H9 (cell line): ENCODE measurements around the gene HLA-DOB. TPM values are rescaled to one million over a fixed set of nuclear protein-coding genes. Genes with fewer than 3 reads are reported as not detected.
A peak's percentile ranks its signal among the peaks of the same experiment; 100 is the strongest.

ENCODE experiments used
- DNase-seq: peaks from one replicate; pipeline ENCODE4 v3.0.0-alpha.2; 2017
- H2AFZ ChIP-seq: one replicate; pipeline ENCODE4 v1.6.1; 2013; ENCODE audit warnings: mild to moderate bottlenecking, low read length, control low read depth, moderate library complexity
- H2AK5ac ChIP-seq: 2 replicates; pipeline ENCODE4 v1.6.1; 2013; ENCODE audit warnings: low read length, control low read depth, mixed read lengths; ENCODE audit not compliant: insufficient read length
- H2BK120ac ChIP-seq: one replicate; pipeline ENCODE4 v1.6.1; 2013; ENCODE audit warnings: low read depth, mild to moderate bottlenecking, low read length, control low read depth, inconsistent platforms; ENCODE audit not compliant: poor library complexity, severe bottlenecking
- H2BK12ac ChIP-seq: 2 replicates; pipeline ENCODE4 v1.6.1; 2013; ENCODE audit warnings: low read length, control low read depth, mixed read lengths, low read depth; ENCODE audit not compliant: insufficient read length
- H2BK15ac ChIP-seq: 2 replicates; pipeline ENCODE4 v1.6.1; 2013; ENCODE audit warnings: low read depth, low read length, control low read depth
- H2BK20ac ChIP-seq: one replicate; pipeline ENCODE4 v1.6.1; 2013; ENCODE audit warnings: low read depth, mild to moderate bottlenecking, low read length, control low read depth, inconsistent platforms; ENCODE audit not compliant: poor library complexity, severe bottlenecking
- H2BK5ac ChIP-seq: 2 replicates; pipeline ENCODE4 v1.6.1; 2013; ENCODE audit warnings: low read length, control low read depth, mixed read lengths; ENCODE audit not compliant: insufficient read length
- H3K14ac ChIP-seq: 2 replicates; pipeline ENCODE4 v1.6.1; 2013; ENCODE audit warnings: low read length, control low read depth; ENCODE audit not compliant: insufficient read depth
- H3K18ac ChIP-seq: 2 replicates; pipeline ENCODE4 v1.6.1; 2013; ENCODE audit warnings: low read depth, mild to moderate bottlenecking, mixed read lengths, low read length, control low read depth; ENCODE audit not compliant: insufficient read length
- H3K23ac ChIP-seq: 2 replicates; pipeline ENCODE4 v1.6.1; 2013; ENCODE audit warnings: low read length, control low read depth, mixed read lengths, low read depth; ENCODE audit not compliant: insufficient read length
- H3K23me2 ChIP-seq: 2 replicates; pipeline ENCODE4 v1.6.1; 2013; ENCODE audit warnings: low read depth, mild to moderate bottlenecking, mixed read lengths, low read length, control low read depth; ENCODE audit not compliant: insufficient read length, poor library complexity, severe bottlenecking
- H3K27ac ChIP-seq: 2 replicates; pipeline ENCODE4 v1.5.1; 2013; ENCODE audit warnings: low read length, control low read depth, mixed read lengths, low read depth; ENCODE audit not compliant: insufficient read length
- H3K27me3 ChIP-seq: 2 replicates; pipeline ENCODE4 v1.6.1; 2013; ENCODE audit warnings: low read length, control low read depth, inconsistent platforms; ENCODE audit not compliant: insufficient read depth
- H3K4ac ChIP-seq: 2 replicates; pipeline ENCODE4 v1.6.1; 2013; ENCODE audit warnings: low read depth, mild to moderate bottlenecking, control low read depth, inconsistent platforms, low read length, moderate library complexity
- H3K4me1 ChIP-seq: 2 replicates; pipeline ENCODE4 v1.6.1; 2013; ENCODE audit warnings: low read length, control low read depth, inconsistent platforms; ENCODE audit not compliant: insufficient read depth
- H3K4me2 ChIP-seq: 2 replicates; pipeline ENCODE4 v1.6.1; 2013; ENCODE audit warnings: low read length, control low read depth, mixed read lengths; ENCODE audit not compliant: insufficient read length, insufficient read depth
- H3K56ac ChIP-seq: 2 replicates; pipeline ENCODE4 v1.6.1; 2013; ENCODE audit warnings: low read depth, mild to moderate bottlenecking, mixed read lengths, low read length, control low read depth; ENCODE audit not compliant: insufficient read length
- H3K79me1 ChIP-seq: 2 replicates; pipeline ENCODE4 v1.6.1; 2013; ENCODE audit warnings: low read depth, mild to moderate bottlenecking, moderate library complexity, low read length, control low read depth, inconsistent platforms; ENCODE audit not compliant: insufficient read depth, poor library complexity, severe bottlenecking
- H3K79me2 ChIP-seq: 2 replicates; pipeline ENCODE4 v1.6.1; 2013; ENCODE audit warnings: low read length, control low read depth, inconsistent platforms; ENCODE audit not compliant: insufficient read depth
- H3K9ac ChIP-seq: 2 replicates; pipeline ENCODE4 v1.6.1; 2013; ENCODE audit warnings: low read length, control low read depth, mixed read lengths; ENCODE audit not compliant: insufficient read length; ENCODE audit errors: extremely low read depth
- H3K9me3 ChIP-seq: one replicate; pipeline ENCODE4 v1.6.1; 2013; ENCODE audit warnings: low read depth, low read length, inconsistent platforms; ENCODE audit not compliant: control insufficient read depth
- H3T11ph ChIP-seq: one replicate; pipeline ENCODE4 v1.6.1; 2013; ENCODE audit warnings: mild to moderate bottlenecking, low read length, control low read depth, inconsistent platforms
- H4K20me1 ChIP-seq: one replicate; pipeline ENCODE4 v1.6.1; 2013; ENCODE audit not compliant: control insufficient read depth, insufficient read length, insufficient read depth
- H4K5ac ChIP-seq: 2 replicates; pipeline ENCODE4 v1.6.1; 2013; ENCODE audit warnings: low read depth, mild to moderate bottlenecking, mixed read lengths, low read length, control low read depth; ENCODE audit not compliant: insufficient read length
- H4K8ac ChIP-seq: replicated peaks from 2 replicates; pipeline ENCODE4 v1.6.1; 2013; ENCODE audit warnings: low read length, control low read depth, mixed read lengths, low read depth; ENCODE audit not compliant: insufficient read length
- H4K91ac ChIP-seq: 2 replicates; pipeline ENCODE4 v1.6.1; 2013; ENCODE audit warnings: low read depth, mild to moderate bottlenecking, moderate library complexity, mixed read lengths, low read length, control low read depth; ENCODE audit not compliant: insufficient read length
- H3K27ac Mint-ChIP-seq, 3 experiments: 2 replicates in 2 of 3; 3 replicates in 1 of 3; pipeline ENCODE4 v1.8.0; 2020 to 2021; ENCODE audit warnings: mixed read lengths in 3 of 3, mild to moderate bottlenecking in 1 of 3, moderate library complexity in 1 of 3
- H3K27me3 Mint-ChIP-seq: 2 replicates; pipeline ENCODE4 v1.8.0; 2021; ENCODE audit warnings: low read depth, mild to moderate bottlenecking, moderate library complexity, mixed read lengths
- H3K36me3 Mint-ChIP-seq, 3 experiments: 2 replicates in 2 of 3; 3 replicates in 1 of 3; pipeline ENCODE4 v1.8.0; 2020 to 2021; ENCODE audit warnings: low read depth in 3 of 3, mixed read lengths in 3 of 3; ENCODE audit not compliant: insufficient read depth in 1 of 3
- H3K4me1 Mint-ChIP-seq, 2 experiments: 2 replicates each; pipeline ENCODE4 v1.8.0; 2020; ENCODE audit warnings: mixed read lengths in 2 of 2
- H3K4me3 Mint-ChIP-seq, 2 experiments: 2 replicates in 1 of 2; 3 replicates in 1 of 2; pipeline ENCODE4 v1.8.0; 2020 to 2021; ENCODE audit warnings: mild to moderate bottlenecking in 2 of 2, mixed read lengths in 2 of 2, moderate library complexity in 1 of 2
- H3K9me3 Mint-ChIP-seq, 2 experiments: 2 replicates in 1 of 2; 3 replicates in 1 of 2; pipeline ENCODE4 v1.8.0; 2020; ENCODE audit warnings: mild to moderate bottlenecking in 2 of 2, mixed read lengths in 2 of 2, moderate library complexity in 1 of 2
- CTCF ChIP-seq: fragments of 200-600 bp; sonication (generic); conservative IDR thresholded peaks from 3 replicates; pipeline ENCODE4 v1.8.0; 2021; ENCODE audit warnings: antibody characterized with exemption, mild to moderate bottlenecking
- WGBS: extraction: QIAGEN DNeasy Blood & Tissue Kit; methylation state at CpG from one replicate; pipeline ENCODE4 v1.1.7; 2013; ENCODE audit warnings: missing lambda C conversion rate, low lambda C conversion rate, mixed read lengths; ENCODE audit not compliant: insufficient read length; ENCODE audit errors: extremely low coverage; 5-methylcytosine and 5-hydroxymethylcytosine counted together
- total RNA-seq: library from RNA; stranded (reverse); gene quantifications from 2 replicates; pipeline ENCODE4 v1.2.1, GENCODE V29; 2021

The HLA-DOB gene
- total RNA-seq, 1 experiment from 2014 or later = 0.20 TPM

GRCh38 chr6:32852844-32853540 is 36.2 kb upstream of the HLA-DOB start:
- no peak for TF ChIP-seq CTCF
- H2AK5ac ChIP-seq = no peak overlapping the region
- H3K4me1 ChIP-seq = no peaks in the 10 kb centered on the region; the same call in 1 of the 2 replicates
- peak overlapping the region; percentile 83 to 89 for H3K4me3 Mint-ChIP-seq
- DNase-seq = peak; percentile 42
- H3T11ph ChIP-seq = no peak overlapping the region
- peaks cover 66% of the 10 kb centered on the region for H3K27me3 Mint-ChIP-seq
- H3K27me3 ChIP-seq = peaks cover 6% of the 10 kb centered on the region; the same call in 1 of the 2 replicates
- H4K20me1 ChIP-seq = no peaks in the 10 kb centered on the region
- H3K18ac ChIP-seq = no peak overlapping the region
- H3K23ac ChIP-seq = no peak overlapping the region
- H3K9ac ChIP-seq = no peak overlapping the region
- no peak overlapping the region for H3K27ac ChIP-seq
- peaks cover 0 to 20% (median 5%) of the 10 kb centered on the region in 3 experiments; a peak in 5 of 7 replicates for H3K36me3 Mint-ChIP-seq
- H3K9me3 Mint-ChIP-seq = no peaks in the 10 kb centered on the region
- H2BK5ac ChIP-seq = no peak overlapping the region
- no peak overlapping the region for H2BK15ac ChIP-seq
- H4K8ac ChIP-seq = no peak overlapping the region
- no peak overlapping the region for H3K4ac ChIP-seq
- WGBS = no CpG with 5 or more reads among the region's 41 CpGs
- H3K27ac Mint-ChIP-seq = no peak overlapping the region
- H3K79me2 ChIP-seq = no peaks in the 10 kb centered on the region
- H3K79me1 ChIP-seq = no peaks in the 10 kb centered on the region
- no peaks in the 10 kb centered on the region for H3K9me3 ChIP-seq
- no peak overlapping the region for H2BK120ac ChIP-seq
- H3K14ac ChIP-seq = peak overlapping the region; percentile 3; the same call in 1 of the 2 replicates
- no peak overlapping the region for H3K56ac ChIP-seq
- peaks cover 14 to 21% of the 10 kb centered on the region in 2 experiments for H3K4me1 Mint-ChIP-seq
- no peak overlapping the region for H4K5ac ChIP-seq
- H2BK20ac ChIP-seq = no peak overlapping the region
- no peak overlapping the region for H4K91ac ChIP-seq
- peak overlapping the region; percentile 96 for H3K4me2 ChIP-seq
- peaks cover 16% of the 10 kb centered on the region for H3K23me2 ChIP-seq
- no peak overlapping the region for H2AFZ ChIP-seq
- no peak overlapping the region for H2BK12ac ChIP-seq
